Esophagus muscularis mucosa (tissue), 3 donors: ENCODE data around the gene IGFBPL1.

Source experiments
- POLR2AphosphoS5 ChIP-seq, 2 donors: sonication (generic); formaldehyde crosslinking; IDR thresholded peaks; one replicate each; pipeline ENCODE4 v1.6.1; 2017; ENCODE audit warnings: antibody characterized with exemption in 2 of 2
- TF ChIP-seq, protein P1 (sequence below), 3 experiments: fragments of 200-600 bp in 2 of 3; fragments of 450-650 bp in 1 of 3; sonication (generic) in 2 of 3; IDR thresholded peaks; one replicate each; pipeline ENCODE4 v1.5.1; 2017 to 2019; ENCODE audit warnings: antibody characterized with exemption in 3 of 3, mild to moderate bottlenecking in 2 of 3, moderate library complexity in 1 of 3

DNA sequence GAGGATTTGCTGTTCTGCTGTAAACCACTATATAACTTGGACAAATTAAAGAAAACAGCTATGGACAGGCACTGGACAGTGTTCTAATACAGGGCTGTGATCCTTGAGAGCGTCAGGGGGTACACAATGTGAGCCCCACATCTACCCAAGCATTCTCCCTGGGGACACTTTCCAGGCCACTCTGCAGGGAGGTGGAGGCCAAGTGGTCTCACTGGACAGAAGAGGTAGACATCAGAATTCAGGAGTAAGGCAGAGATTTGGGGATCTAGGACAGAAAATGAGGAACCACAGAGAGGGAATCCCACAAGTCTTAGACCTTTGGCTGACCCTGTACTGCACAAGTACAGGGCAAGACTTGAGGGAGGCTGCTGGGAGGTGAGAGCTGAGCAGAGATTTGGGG is 3.8 kb upstream of the IGFBPL1 start:
- TF ChIP-seq, protein P1, sequence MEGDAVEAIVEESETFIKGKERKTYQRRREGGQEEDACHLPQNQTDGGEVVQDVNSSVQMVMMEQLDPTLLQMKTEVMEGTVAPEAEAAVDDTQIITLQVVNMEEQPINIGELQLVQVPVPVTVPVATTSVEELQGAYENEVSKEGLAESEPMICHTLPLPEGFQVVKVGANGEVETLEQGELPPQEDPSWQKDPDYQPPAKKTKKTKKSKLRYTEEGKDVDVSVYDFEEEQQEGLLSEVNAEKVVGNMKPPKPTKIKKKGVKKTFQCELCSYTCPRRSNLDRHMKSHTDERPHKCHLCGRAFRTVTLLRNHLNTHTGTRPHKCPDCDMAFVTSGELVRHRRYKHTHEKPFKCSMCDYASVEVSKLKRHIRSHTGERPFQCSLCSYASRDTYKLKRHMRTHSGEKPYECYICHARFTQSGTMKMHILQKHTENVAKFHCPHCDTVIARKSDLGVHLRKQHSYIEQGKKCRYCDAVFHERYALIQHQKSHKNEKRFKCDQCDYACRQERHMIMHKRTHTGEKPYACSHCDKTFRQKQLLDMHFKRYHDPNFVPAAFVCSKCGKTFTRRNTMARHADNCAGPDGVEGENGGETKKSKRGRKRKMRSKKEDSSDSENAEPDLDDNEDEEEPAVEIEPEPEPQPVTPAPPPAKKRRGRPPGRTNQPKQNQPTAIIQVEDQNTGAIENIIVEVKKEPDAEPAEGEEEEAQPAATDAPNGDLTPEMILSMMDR (IDR thresholded peaks at IDR 0.05) = no peak
- TF ChIP-seq POLR2AphosphoS5 (IDR thresholded peaks at IDR 0.05) = no peak
